ENCODE data around the gene WWOX.
"Not testable (repeated sequence)": the region's sequence is repeated elsewhere in the genome, so short reads cannot be mapped to it uniquely, and the experiment has no call there.

Gene WWOX

DNA sequence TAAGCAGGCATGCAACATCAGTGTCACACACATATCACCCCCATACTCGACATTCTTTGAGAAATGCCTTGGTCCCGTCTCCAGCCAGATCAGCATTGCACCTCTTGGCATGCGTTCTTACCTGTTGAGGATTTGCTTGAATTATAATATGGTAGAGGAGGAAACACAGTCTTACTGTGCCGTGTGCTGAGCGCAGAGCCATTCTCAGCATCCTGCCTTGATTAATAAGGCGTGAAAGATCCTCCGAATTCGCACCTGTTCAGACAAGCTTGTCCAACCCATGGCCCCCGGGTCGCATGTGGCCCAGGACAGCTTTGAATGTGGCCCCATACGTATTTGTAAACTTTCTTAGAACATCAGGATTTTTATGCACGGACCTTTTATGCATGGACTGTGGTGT, 408.1 kb downstream of the WWOX start:
- DNase-seq: no peak

DNA sequence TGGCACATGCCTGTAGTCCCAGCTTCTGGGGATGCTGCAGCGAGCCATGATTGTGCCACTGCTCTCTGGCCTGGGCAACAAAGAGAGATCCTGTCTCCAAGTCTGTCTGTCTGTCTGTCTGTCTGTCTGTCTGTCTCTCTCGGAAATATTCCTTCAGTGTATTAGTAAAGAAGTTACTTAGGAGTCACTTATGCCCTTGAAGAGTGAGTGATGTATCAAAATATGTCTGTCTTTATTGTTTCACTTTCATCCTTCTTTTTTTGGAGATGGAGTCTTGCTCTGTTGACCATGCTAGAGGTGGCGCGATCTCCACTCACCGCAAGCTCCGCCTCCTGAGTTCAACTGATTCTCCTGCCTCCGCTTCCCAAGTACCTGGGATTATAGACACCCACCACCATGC, 410.5 kb downstream of the WWOX start:
- no peak for DNase-seq

DNA sequence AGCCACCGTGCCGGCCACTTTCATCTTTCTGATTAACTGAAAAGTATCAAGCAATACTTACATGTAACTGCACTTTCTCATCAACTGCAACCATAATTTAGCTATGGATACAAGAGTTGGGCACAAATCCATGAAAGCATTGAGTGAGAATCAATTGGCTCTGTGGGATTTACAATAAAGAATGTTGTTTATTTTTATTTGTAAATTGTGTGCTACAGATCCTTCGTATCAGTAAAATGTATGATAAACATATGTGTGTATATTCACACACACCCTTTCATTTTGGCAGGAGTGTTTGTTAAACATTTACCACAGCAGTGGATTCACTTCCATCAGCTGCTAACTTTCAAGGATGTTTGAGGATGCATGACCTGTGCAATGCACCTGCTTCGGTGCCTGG, 411.0 kb downstream of the WWOX start:
- no peak for DNase-seq

DNA sequence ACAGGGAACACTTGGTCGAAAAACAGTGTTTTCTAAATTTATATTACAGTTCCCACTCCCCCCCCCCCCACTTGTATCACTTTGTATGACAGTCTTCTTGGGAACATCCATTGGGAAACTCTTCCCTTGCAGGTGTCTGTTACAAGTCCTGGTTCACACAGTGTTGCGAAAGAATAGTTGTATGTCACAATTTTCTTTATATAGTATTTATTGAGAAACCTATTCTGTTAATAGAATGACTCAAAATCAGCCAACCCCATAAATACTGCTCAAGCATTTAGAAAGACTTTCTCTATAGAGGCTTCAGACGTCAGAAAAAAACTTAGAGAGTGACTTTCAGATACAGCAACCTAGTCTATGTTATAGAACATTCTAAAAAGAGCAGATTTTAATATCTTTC, 414.4 kb downstream of the WWOX start:
- DNase-seq: no peak

DNA sequence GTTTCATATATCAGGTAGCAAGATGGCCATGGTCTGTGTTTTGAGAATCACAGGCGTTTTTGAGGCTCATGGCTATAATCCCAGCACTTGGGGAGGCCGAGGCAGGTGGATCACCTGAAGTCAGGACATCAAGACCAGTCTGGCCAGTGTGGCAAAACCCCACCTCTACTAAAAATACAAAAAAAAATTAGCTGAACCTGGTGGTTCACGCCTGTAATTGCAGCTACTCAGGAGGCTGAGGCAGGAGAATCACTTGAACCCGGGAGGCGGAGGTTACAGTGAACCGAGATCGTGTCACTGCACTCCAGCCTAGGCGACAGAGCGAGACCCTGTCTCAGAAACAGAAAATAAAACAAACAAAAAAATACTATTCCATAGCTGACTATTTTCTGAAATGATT, 415.4 kb downstream of the WWOX start:
- not testable (repeated sequence) for DNase-seq

DNA sequence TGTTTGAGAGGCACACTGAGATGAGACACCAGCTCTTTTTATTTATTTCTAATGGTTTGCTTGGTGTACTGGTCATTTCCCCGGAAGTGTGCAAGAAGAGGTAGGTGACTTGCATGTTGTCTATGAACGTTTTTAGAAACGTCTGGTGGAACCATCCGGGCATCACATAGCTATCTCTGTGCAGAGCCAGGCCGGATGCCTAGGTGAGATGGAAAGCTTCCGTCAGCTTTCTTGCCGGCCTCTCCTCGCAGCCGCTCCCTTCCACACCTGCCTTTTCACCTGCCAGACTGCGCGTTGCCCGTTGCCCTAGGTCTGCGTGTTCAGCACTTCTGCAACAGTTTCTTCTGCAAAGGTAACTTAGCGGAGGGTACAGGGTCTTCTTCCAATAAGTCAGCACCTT, 416.0 kb downstream of the WWOX start:
- DNase-seq: no peak

DNA sequence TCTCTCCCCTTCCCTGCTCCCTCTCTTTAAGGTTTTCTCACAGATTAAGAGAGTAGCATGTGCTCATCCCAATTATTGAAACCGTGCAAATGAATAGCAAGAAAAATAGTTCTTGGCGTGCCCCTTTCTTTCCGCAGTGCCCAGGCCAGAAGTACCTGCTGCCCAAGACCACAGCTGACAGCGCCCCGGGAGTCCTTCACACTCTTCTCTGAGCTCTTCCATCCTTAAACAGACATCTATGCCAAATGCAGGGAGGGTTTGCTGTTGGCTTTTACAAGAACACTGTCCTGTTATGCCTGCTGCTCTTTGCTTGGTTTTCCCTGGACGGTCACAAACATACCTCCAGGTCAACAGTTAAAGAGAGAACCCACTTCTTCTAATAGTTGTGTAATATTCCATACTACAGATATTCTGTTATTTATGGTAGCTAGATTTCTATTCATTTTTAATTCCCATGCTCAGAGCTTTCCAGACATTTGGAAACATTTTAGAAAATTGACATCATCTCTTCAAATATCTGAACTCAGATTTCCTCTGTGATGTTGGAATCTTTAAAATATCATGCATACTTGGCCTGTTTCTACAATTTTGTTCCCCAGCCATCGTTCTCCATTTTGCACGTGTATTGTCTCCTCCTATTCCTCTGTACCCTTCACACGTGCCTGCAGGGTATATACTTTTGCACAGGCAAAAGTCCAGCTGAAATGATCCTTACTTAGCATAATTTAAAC, 416.7 kb downstream of the WWOX start:
- no peak for DNase-seq

DNA sequence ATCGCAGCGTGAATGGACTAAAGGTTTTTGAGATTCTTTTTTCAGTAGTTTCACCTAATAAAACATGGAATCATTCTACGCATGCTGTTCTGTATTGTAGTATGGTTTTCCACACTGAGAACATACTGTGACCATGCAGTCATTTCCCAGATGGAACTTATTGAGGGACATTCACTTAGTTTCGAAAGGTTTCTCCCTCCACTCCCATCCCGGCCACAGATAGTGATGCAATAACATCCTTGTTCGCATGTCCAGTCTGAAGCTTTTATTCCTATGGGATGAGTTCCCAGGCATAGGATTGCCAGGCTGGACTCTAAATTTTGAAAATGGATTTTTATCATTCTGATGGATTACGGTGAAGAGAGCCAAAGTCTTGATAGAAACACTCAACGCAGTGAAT, 420.4 kb downstream of the WWOX start:
- DNase-seq: no peak

DNA sequence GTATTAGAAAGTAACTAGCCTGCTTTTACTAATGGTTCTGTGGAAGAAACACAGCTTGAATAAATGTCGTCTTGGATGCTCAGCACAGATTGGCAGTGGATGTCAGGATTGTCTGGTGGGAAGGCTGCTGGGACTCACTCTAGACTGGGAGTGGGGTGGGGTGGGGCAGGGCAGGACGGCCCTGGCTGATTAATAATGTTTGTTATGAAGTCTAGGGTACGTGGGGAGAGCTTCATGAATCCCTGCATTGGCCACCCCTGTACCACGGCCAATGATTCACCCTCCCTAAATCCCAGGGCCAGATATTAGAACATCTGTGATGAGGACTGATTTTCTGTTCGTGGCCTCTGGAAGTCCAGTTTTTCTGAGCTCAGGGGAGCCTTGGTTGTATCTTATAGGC, 421.0 kb downstream of the WWOX start:
- DNase-seq: no peak

DNA sequence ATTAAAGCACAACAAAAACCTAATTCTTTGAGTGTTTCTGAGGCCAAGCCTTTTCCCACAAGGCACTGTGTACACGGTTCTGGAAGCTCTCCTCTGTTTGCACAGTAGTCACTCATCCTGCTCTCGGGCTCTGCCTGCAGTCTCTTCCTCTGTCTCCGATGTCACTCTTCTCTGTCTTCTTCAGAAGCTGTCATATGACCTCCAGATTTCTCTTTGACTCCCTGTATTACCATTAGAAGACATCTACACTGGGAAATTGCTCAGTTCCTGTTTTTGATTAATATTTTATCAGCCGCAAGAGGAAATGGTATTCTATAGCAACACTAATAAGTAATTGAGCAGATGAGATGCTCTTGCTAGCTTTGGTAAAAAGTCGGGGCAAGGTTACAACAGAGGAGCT, 422.9 kb downstream of the WWOX start:
- no peak for DNase-seq

DNA sequence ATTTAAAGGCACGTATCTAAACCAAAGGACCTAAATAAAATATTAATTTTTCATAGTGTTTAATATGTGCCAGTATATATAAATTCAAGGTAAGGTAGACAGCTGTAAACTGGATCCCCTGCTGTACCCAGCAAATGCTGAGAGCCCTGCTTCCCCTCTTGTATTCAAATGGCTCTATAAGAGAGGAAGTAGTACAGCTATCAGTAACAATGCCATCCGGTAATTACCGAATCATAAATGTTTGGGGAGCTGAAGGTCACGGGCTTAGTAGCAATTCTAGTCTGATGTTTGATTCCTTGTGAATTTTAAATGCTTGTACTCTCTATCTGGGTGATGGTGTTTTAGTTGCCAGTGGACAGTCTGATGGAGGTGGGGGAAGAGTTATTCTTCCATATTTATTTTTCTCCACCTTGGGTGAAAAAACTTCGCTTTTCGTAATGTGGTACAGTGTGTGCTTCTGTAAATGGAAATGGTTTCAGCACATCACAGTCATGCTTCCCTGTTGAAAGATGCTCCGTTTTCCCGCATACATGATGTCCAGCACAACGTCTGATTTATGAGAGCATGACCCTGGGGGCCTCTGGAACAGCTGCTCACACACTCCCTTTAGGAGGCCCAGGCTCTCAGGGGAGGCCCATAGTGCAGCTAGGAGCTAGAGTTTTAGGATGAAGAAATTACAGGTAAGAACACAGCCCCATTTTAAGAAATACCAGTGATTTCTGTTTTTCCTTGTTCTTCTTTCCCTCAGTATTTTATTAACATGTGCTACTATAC, 423.9 kb downstream of the WWOX start:
- DNase-seq: no peak

DNA sequence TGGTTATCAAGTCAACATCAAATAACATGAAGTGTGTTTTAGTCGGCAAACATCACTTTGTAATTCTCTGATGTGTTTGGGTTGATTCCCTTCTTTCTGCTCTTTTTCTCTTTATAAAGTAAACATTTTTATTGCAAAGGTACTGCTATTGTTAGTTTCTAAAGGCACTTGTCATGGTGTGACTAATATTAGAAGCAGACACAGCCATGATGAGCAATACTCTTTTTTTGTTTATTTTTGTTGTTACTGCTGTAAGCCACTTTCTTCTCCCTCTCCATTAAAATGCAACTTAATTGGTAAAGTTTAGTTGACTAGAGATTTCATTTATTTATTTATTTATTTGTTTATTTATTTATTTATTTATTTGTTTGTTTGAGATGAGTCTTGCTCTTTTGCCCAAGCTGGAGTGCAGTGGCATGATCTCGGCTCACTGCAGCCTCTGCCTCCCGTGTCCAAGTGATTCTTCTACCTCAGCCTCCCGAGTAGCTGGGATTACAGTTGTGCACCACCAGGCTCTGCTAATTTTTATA, 424.7 kb downstream of the WWOX start:
- DNase-seq: no peak

DNA sequence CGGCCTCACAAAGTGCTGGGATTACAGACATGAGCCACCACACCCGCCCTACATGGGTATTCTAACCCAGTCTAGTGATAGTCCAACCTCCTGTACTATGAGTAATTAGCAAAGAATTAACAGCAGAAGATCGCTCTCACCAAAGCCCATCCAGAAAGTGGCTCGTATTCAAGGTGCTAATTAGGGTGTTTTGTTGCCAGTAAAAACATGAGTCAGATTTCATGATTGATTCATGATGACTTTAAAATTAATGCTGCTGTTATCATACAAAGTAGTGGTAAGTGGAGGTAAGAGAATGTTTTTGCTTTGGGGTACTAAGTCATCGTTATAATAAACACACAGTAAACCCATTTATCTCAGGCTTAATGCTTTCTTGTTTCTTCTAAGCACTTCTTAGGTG, 428.8 kb downstream of the WWOX start:
- no peak for DNase-seq

DNA sequence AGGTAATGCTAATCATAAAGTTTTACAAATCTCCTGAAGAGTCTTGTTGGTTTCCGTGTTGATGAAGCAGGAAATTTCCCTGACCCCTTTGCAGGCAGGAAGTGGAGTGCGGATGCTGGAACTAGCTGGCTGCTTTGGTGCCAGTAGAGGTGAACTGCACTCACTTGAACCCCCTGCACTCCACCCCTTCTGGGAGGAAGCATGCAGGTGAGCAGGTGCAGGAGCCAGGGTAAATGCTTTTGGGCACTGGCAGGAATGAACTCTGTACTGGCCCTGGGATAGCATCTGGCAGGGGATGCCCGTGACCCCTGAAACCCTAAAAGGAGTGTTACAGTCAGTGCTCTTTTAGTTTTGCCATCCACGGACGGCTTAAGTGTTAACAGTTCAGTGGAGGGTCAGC, 430.4 kb downstream of the WWOX start:
- DNase-seq: no peak

DNA sequence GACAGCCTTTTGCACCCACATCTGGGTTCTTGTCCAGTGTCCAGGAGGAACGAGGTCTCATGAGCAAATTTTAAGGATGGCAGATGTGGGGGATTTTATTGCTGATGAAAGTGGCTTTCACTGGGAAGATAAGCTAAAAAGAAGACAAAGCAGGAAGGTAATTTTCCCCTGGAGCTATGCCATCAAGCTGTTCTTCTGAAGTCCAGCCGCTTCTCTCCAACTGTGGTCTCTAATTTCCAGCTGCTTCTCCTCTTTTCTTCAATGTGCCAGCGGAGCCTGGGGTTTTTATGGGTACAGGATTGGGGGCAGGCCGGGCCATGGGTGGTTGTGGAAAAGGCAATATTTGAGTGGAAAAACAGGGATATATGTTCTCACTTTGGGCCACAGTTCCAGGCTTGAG, 430.8 kb downstream of the WWOX start:
- no peak for DNase-seq

DNA sequence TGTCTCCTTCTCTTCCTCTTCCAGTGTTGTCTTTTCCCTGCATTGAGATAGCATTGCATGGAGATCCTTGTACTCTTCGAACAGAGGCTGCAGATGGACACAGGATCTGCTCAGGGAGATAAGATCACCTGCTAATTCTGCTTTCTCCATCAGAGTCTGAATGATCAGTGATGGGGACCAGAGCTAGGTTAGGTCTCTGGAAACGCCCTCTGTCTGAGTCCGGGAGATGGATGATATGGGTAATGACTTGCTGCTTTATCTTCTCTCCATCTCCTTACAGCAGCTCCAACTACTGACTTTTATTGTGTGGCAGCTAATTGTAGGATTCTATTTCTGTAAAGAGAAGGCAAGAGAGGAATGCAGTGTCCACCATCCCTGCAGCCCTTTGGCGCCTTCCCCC, 435.6 kb downstream of the WWOX start:
- DNase-seq: no peak

DNA sequence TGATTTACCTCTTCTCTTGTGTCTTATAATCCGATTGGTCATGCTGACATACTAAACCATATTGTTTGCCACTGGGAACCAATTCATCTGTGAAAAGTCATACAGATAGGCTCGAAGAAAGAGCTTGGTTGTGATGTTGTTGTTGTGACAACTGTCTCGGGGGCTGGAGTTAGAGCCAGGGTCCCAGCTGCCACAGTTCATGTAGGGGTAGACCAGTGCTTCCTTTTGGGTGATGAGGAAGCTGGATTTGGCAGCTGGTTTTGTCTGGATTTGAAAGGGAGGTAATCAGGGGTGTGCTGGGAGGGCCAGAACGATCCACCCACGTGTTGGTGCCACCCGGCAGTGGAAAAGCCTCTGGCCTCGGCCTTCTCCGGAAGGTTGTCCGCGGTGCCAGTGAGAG, 438.1 kb downstream of the WWOX start:
- DNase-seq: no peak

DNA sequence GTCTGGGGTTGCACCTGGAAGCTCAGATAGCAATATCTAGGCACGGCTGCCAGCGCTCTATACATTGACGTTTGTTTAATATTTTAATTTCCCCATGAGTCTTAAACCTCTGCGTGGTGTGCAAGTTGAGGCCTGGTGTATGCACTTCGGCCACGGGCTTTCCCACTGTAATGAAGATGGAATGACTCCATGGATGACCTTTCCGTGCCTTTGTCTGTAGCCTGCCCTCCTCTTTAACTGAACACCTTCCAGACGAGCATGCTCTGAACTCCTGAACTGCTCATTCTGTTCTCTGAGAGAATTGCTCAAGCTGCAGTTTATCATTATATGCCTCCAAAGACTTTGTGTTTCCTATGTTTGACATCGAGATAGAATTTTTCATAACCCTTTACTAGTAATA, 438.8 kb downstream of the WWOX start:
- DNase-seq: no peak

DNA sequence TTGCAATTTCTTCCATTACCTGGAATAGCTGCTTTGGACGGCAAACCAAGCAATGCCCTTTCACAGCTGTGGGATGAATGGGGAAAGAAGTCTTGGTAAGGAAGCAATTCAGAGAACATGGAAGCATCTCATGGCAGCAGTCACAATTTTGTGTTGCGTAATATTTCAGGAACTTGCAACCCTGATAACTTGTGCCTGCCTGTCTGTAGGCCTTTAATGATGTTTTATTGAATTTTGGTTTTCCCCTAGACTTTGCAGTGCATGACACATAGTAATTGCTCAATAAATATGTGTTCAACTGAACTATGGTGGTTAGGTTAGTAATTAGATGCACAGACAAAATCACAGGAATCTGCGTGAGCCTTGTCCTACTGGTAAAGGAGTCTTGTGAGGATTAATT, 439.5 kb downstream of the WWOX start:
- DNase-seq: no peak

DNA sequence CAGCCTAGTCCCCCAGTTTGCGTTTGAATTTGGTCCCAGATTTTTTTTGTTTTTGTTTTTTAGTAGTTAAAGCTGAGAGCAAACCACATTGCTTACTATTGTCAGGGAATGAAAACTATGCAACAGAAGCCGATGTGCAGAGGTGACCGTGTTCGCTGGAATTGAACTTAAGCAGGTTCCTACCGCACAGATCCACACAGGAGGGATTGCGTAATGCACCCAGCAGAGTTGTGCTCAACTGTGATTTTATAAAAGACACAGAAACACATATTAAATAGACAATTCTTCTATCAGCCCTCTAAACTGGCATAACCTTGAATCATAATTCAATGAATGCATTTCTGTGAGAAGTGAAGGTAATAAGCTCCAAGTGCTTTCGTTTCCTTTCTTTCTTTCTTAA, 443.0 kb downstream of the WWOX start:
- DNase-seq: no peak

DNA sequence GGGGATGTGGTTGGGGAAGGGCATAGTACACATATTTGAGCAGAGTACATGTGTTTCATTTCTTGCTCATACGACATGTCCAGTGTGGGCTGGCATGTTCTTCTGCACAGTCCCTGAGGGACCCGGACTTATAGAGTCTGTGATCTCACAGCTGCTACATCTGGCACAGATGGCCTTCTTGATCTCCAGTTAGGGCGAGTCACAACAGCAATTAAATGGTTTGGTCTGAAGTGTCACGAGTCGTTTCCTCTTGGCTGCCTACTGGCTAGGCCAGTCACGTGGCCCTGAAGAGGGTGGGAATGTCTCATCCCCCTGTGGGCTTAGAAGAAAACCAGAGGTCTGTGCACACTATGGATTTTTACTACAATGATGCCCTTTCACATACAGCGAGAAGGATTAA, 443.6 kb downstream of the WWOX start:
- no peak for DNase-seq

DNA sequence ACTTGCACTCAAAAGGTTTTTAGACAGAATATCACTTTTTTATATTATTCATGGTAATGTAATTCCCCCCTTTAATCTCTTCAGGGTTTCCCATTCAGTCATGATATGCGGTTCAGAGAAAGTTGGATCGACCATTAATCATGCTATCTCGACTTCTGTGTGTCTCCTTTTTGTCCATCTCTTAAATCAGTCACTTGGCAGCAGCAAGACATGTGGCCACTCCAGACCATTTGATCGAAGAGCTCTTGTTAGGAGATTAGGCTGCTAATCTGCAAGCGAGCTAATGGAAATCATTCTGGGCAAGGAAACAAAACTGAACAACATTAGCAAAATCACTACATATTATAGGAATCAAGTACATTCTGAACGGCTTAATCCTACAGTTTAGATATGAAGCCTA, 449.9 kb downstream of the WWOX start:
- no peak for DNase-seq

DNA sequence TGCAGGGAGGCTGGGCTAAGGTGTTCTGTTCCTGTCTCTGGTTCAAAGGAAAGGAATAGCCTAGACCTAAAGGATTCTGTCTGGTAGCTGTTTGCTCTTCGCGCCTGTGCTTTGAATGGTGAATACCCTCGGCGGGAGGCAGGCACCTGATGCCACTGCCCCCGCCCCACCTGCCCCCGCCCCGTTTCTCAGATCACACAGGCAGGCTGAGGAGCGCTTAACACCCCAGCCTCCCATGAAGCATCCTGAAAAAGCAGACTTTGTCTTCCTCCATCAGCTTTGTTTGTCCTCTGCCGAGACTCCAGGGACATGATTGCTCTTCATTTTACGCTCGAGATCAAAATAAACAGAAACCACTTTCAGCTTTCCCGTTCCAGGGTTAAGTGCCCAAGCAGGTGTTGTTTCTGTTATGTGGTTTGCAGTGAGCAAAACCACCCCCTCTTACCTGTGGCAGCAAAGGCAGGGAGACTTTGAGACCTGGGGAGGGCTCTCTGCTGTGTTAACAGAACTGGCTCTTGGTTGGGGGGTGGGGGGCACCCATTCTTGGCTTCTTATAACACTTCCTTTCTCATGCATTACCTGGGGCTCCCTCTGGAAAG, 452.1 kb downstream of the WWOX start:
- peak; percentile 84 for DNase-seq

DNA sequence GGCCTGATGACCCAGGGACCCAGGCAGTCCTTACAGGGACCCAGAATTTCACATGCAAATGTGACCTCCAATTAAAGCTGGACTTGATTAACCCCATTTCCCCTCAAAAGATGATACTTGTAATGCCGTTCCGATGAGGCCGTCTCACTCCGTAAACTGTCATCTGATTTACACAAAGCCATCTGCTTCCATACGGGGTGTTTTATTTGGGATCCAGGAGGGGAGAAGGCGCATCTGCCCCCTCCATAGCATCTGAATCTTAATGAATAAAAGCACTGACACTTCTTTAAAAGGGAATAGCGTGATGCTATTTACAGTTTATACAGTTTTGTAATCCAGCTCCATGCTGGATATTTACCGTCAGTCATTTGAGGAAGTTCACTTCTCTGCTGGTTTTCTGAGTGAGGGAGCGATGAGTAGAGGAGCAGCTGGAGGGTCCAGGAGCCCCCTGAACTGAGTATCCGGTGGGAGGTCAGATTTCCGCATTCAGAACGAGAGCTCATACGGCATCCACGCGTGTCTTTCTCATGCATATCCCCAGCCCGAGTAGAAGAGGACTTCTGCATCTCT, 452.7 kb downstream of the WWOX start:
- no peak for DNase-seq
